GM12878 (cell line): ENCODE results near the gene CTPS1. TPM values are rescaled to one million over a fixed set of nuclear protein-coding genes. Genes with fewer than 3 reads are reported as not detected.

ENCODE experiments used
- ASH2L ChIP-seq: fragments of 300-600, 200-600 bp; sonication (generic); IDR thresholded peaks from 2 replicates; pipeline ENCODE4 v1.6.1; 2017; ENCODE audit warnings: low read depth, mild to moderate bottlenecking, borderline replicate concordance
- BMI1 ChIP-seq: fragments of 450-650 bp; IDR thresholded peaks from 2 replicates; pipeline ENCODE4 v1.6.1; 2016; ENCODE audit warnings: mild to moderate bottlenecking, moderate library complexity, borderline replicate concordance
- EED ChIP-seq: sonication (generic); IDR thresholded peaks from 2 replicates; pipeline ENCODE4 v1.6.1; 2016; ENCODE audit warnings: antibody characterized with exemption, low read depth
- ESRRA ChIP-seq: IDR thresholded peaks from 2 replicates; pipeline ENCODE4 v1.6.1; 2012; ENCODE audit warnings: mild to moderate bottlenecking, low read length, improper control_type of control experiment
- EZH2 ChIP-seq: IDR thresholded peaks from 2 replicates; pipeline ENCODE4 v1.6.1; 2012; ENCODE audit warnings: low read depth, mild to moderate bottlenecking, control low read depth, inconsistent platforms, low read length, borderline replicate concordance; ENCODE audit not compliant: control insufficient read depth
- FOXM1 ChIP-seq: IDR thresholded peaks from 2 replicates; pipeline ENCODE4 v1.6.1; 2012; ENCODE audit warnings: low read depth, mild to moderate bottlenecking, inconsistent platforms, low read length, moderate library complexity
- GABPA ChIP-seq: IDR thresholded peaks from 2 replicates; pipeline ENCODE4 v1.6.1; 2014; ENCODE audit warnings: antibody characterized with exemption, low read depth, mild to moderate bottlenecking, inconsistent platforms
- HDAC2 ChIP-seq: fragments of 200-600 bp; sonication (generic); IDR thresholded peaks from 2 replicates; pipeline ENCODE4 v1.6.1; 2017
- HDGF ChIP-seq: fragments of 450-650 bp; IDR thresholded peaks from 2 replicates; pipeline ENCODE4 v1.6.1; 2016; ENCODE audit warnings: antibody characterized with exemption
- MXI1 ChIP-seq: fragments of 150-350 bp; IDR thresholded peaks from 2 replicates; pipeline ENCODE4 v1.6.1; 2011; ENCODE audit warnings: low read depth, mild to moderate bottlenecking, inconsistent platforms, low read length, improper control_type of control experiment
- PAX5 ChIP-seq: IDR thresholded peaks from 2 replicates; pipeline ENCODE4 v1.6.1; 2011; ENCODE audit warnings: low read depth, low read length, borderline replicate concordance
- SP1 ChIP-seq: IDR thresholded peaks from one replicate; pipeline ENCODE4 v1.6.1; 2011; ENCODE audit warnings: low read depth, low read length
- SRF ChIP-seq, 2 experiments: IDR thresholded peaks; 2 replicates each; pipeline ENCODE4 v1.6.1; 2011; ENCODE audit warnings: low read depth in 2 of 2, low read length in 2 of 2, mild to moderate bottlenecking in 1 of 2, moderate library complexity in 1 of 2
- SUZ12 ChIP-seq: fragments of 200-600 bp; sonication (generic); IDR thresholded peaks from one replicate; pipeline ENCODE4 v1.6.1; 2018; ENCODE audit warnings: antibody characterized with exemption, mild to moderate bottlenecking; ENCODE audit not compliant: unreplicated experiment
- polyA plus RNA-seq, 11 experiments: library from polyadenylated mRNA; depleted of rRNA in 4 of 11; unstranded in 6 of 11; stranded (reverse) in 5 of 11; fragments of >200 nt; fragmentation: Nextera tagmentation in 4 of 11; fragmentation: Illumina TruSeq in 1 of 11; extraction: Ambion mirVana in 4 of 11; extraction: Trizol in 1 of 11; gene quantifications; 1 replicate in 1 of 11; 2 replicates in 10 of 11; pipeline versions ENCODE4 v1.2.1 to v1.2.3, GENCODE V29; 2011 to 2016; ENCODE audit warnings: inconsistent platforms in 2 of 11, missing spikeins in 2 of 11, low read depth in 1 of 11
- total RNA-seq, 4 experiments: library from RNA; depleted of rRNA in 3 of 4; stranded (reverse); fragments of >200 nt in 3 of 4; fragmentation: Illumina TruSeq in 1 of 4; extraction: Trizol in 1 of 4; gene quantifications; 2 replicates each; pipeline versions ENCODE4 v1.2.1 to v1.2.3, GENCODE V29; 2013 to 2021
- TF ChIP-seq, protein P1 (sequence below): IDR thresholded peaks from 2 replicates; pipeline ENCODE4 v1.6.1; 2011; ENCODE audit warnings: low read depth, low read length, improper control_type of control experiment, borderline replicate concordance
- TF ChIP-seq, protein P2 (sequence below): fragments of 450-650 bp; IDR thresholded peaks from 2 replicates; pipeline ENCODE4 v1.6.1; 2018; ENCODE audit warnings: mild to moderate bottlenecking, low read depth, moderate library complexity; ENCODE audit not compliant: partially characterized antibody
- TF ChIP-seq, protein P3 (sequence below): fragments of 450-650 bp; IDR thresholded peaks from 2 replicates; pipeline ENCODE4 v1.6.1; 2016; ENCODE audit warnings: mild to moderate bottlenecking, moderate library complexity, borderline replicate concordance
- TF ChIP-seq, protein P4 (sequence below): fragments of 150-350 bp; IDR thresholded peaks from 2 replicates; pipeline ENCODE4 v1.6.1; 2014; ENCODE audit warnings: mild to moderate bottlenecking, low read depth, low read length
- TF ChIP-seq, protein P5 (sequence below): fragments of 450-650 bp; IDR thresholded peaks from 2 replicates; pipeline ENCODE4 v1.6.1; 2017; ENCODE audit warnings: mild to moderate bottlenecking

CTPS1 gene
- total and polyA plus RNA-seq, 10 of the 15 experiments (the other 5 are each of a cell fraction or from before 2014, with no cell fraction given) = 27.5 to 106 (median 62.8) TPM

DNA sequence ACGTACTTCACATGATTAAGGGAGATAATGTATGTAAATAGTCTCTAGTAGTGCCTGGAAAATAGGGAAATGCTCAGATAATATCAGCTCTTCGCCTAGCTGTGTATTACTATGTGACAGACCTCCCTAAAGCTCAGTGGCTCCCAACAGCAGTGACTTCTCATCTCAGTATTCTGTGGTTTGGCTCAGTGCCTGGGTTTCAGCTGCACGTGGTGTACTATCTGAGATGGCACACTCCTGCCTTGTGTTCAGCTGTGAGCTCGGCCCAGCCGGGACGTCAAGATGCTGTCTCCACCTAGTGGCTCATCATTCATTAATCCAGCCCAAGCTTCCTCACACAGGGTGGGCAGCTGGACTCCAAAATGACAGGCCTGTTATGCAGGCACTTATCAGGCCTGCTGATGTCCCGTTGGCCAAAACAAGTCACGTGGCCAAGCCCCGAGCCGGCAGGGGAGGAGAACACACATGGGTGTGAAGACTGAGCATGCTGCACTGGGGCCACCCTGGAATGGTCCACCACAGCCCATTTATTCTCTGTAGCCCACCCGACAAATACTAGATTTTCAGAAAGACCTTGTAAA lies 24.2 kb downstream of the CTPS1 start (continued):
- TF ChIP-seq FOXM1 (no peak), PAX5 (peak; percentile 44; the same call in 1 of the 2 replicates), ESRRA (no peak), GABPA (no peak), EED (peak; percentile 52; the same call in 1 of the 2 replicates), SRF (IDR thresholded peaks at IDR 0.05; ENCODE audit: low read depth in 2 of 2, low read length in 2 of 2) (no peak), EZH2 (no peak), ASH2L (no peak), BMI1 (no peak), SUZ12 (no peak), MXI1 (peak; percentile 93), HDAC2 (no peak), SP1 (no peak), HDGF (peak; percentile 26; the same call in 1 of the 2 replicates)
- TF ChIP-seq, protein P1, sequence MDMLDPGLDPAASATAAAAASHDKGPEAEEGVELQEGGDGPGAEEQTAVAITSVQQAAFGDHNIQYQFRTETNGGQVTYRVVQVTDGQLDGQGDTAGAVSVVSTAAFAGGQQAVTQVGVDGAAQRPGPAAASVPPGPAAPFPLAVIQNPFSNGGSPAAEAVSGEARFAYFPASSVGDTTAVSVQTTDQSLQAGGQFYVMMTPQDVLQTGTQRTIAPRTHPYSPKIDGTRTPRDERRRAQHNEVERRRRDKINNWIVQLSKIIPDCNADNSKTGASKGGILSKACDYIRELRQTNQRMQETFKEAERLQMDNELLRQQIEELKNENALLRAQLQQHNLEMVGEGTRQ = peak; percentile 83
- TF ChIP-seq, protein P2, sequence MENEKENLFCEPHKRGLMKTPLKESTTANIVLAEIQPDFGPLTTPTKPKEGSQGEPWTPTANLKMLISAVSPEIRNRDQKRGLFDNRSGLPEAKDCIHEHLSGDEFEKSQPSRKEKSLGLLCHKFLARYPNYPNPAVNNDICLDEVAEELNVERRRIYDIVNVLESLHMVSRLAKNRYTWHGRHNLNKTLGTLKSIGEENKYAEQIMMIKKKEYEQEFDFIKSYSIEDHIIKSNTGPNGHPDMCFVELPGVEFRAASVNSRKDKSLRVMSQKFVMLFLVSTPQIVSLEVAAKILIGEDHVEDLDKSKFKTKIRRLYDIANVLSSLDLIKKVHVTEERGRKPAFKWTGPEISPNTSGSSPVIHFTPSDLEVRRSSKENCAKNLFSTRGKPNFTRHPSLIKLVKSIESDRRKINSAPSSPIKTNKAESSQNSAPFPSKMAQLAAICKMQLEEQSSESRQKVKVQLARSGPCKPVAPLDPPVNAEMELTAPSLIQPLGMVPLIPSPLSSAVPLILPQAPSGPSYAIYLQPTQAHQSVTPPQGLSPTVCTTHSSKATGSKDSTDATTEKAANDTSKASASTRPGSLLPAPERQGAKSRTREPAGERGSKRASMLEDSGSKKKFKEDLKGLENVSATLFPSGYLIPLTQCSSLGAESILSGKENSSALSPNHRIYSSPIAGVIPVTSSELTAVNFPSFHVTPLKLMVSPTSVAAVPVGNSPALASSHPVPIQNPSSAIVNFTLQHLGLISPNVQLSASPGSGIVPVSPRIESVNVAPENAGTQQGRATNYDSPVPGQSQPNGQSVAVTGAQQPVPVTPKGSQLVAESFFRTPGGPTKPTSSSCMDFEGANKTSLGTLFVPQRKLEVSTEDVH = no peak
- TF ChIP-seq, protein P3, sequence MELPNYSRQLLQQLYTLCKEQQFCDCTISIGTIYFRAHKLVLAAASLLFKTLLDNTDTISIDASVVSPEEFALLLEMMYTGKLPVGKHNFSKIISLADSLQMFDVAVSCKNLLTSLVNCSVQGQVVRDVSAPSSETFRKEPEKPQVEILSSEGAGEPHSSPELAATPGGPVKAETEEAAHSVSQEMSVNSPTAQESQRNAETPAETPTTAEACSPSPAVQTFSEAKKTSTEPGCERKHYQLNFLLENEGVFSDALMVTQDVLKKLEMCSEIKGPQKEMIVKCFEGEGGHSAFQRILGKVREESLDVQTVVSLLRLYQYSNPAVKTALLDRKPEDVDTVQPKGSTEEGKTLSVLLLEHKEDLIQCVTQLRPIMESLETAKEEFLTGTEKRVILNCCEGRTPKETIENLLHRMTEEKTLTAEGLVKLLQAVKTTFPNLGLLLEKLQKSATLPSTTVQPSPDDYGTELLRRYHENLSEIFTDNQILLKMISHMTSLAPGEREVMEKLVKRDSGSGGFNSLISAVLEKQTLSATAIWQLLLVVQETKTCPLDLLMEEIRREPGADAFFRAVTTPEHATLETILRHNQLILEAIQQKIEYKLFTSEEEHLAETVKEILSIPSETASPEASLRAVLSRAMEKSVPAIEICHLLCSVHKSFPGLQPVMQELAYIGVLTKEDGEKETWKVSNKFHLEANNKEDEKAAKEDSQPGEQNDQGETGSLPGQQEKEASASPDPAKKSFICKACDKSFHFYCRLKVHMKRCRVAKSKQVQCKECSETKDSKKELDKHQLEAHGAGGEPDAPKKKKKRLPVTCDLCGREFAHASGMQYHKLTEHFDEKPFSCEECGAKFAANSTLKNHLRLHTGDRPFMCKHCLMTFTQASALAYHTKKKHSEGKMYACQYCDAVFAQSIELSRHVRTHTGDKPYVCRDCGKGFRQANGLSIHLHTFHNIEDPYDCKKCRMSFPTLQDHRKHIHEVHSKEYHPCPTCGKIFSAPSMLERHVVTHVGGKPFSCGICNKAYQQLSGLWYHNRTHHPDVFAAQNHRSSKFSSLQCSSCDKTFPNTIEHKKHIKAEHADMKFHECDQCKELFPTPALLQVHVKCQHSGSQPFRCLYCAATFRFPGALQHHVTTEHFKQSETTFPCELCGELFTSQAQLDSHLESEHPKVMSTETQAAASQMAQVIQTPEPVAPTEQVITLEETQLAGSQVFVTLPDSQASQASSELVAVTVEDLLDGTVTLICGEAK = no peak
- TF ChIP-seq, protein P4, sequence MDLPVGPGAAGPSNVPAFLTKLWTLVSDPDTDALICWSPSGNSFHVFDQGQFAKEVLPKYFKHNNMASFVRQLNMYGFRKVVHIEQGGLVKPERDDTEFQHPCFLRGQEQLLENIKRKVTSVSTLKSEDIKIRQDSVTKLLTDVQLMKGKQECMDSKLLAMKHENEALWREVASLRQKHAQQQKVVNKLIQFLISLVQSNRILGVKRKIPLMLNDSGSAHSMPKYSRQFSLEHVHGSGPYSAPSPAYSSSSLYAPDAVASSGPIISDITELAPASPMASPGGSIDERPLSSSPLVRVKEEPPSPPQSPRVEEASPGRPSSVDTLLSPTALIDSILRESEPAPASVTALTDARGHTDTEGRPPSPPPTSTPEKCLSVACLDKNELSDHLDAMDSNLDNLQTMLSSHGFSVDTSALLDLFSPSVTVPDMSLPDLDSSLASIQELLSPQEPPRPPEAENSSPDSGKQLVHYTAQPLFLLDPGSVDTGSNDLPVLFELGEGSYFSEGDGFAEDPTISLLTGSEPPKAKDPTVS = no peak
- TF ChIP-seq, protein P5, sequence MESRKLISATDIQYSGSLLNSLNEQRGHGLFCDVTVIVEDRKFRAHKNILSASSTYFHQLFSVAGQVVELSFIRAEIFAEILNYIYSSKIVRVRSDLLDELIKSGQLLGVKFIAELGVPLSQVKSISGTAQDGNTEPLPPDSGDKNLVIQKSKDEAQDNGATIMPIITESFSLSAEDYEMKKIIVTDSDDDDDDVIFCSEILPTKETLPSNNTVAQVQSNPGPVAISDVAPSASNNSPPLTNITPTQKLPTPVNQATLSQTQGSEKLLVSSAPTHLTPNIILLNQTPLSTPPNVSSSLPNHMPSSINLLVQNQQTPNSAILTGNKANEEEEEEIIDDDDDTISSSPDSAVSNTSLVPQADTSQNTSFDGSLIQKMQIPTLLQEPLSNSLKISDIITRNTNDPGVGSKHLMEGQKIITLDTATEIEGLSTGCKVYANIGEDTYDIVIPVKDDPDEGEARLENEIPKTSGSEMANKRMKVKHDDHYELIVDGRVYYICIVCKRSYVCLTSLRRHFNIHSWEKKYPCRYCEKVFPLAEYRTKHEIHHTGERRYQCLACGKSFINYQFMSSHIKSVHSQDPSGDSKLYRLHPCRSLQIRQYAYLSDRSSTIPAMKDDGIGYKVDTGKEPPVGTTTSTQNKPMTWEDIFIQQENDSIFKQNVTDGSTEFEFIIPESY = no peak
